HCT116 (cell line): ENCODE measurements around the gene RASGEF1C. TPM values are rescaled to one million over a fixed set of nuclear protein-coding genes. Genes with fewer than 3 reads are reported as not detected.

Experiments used
- ATAC-seq: fragments of 200-7000 bp; cut with Tn5 transposase; 2 replicates; pipeline ENCODE4 v1.9.1; 2020; ENCODE audit warnings: mild to moderate bottlenecking, moderate library complexity
- BruUV-seq: library from RNA; stranded (reverse); fragments of 400-500 nt; replicated peaks from 2 replicates; lab custom pipeline; 2021; lab: Mats Ljungman, UMichigan
- CTCF ChIA-PET: fragments of 300-600 bp; sonication (Branson Sonifier 250); formaldehyde crosslinking; loops from one replicate; lab custom pipeline; 2021; ENCODE audit warnings: antibody characterized with exemption; lab: Charles Lee
- POLR2A ChIA-PET: fragments of 300-600, 350-600 bp; sonication (Branson Sonifier 250); formaldehyde crosslinking; loops from one replicate; lab custom pipeline; 2021; ENCODE audit warnings: antibody characterized with exemption; lab: Charles Lee
- RAD21 ChIA-PET, 2 experiments: fragments of 300-600 bp; sonication (Branson Sonifier 250); formaldehyde crosslinking; loops; one replicate each; lab custom pipeline; 2023; ENCODE audit warnings: low total read pairs in 2 of 2; ENCODE audit not compliant: uncharacterized antibody in 2 of 2, unreplicated experiment in 2 of 2, low non-redundant PET in 1 of 2; lab: Charles Lee
- DNase-seq: peaks from one replicate; pipeline ENCODE4 v3.0.0-alpha.2; 2010; ENCODE audit warnings: low read depth, low spot score
- H2AFZ ChIP-seq: fragments of 200-600 bp; shearing (Covaris generic), sonication (generic); 2 replicates; pipeline ENCODE4 v1.6.1; 2017; ENCODE audit warnings: low read depth, mixed run types, mixed read lengths, antibody characterized with exemption, low read length; ENCODE audit not compliant: poor library complexity, severe bottlenecking
- H3K27ac ChIP-seq: 2 replicates; pipeline ENCODE4 v1.5.1; 2012; ENCODE audit warnings: low read depth, low read length
- H3K27me3 ChIP-seq: fragments of 200-600 bp; sonication (generic); 2 replicates; pipeline ENCODE4 v1.6.1; 2016; ENCODE audit warnings: mixed run types, low read length, mixed read lengths; ENCODE audit not compliant: insufficient read depth
- H3K36me3 ChIP-seq, 2 experiments: fragments of 200-500 bp in 1 of 2; fragments of 200-600 bp in 1 of 2; sonication (Bioruptor generic) in 1 of 2; sonication (generic) in 1 of 2; 2 replicates each; pipeline versions ENCODE4 v1.5.1 to v1.6.1; 2014 to 2016; ENCODE audit warnings: low read length in 2 of 2, inconsistent platforms in 1 of 2, mixed read lengths in 1 of 2, mixed run types in 1 of 2; ENCODE audit not compliant: insufficient read depth in 2 of 2, control insufficient read depth in 1 of 2
- H3K4me1 ChIP-seq, 2 experiments: fragments of 200-600 bp in 1 of 2; sonication (generic) in 1 of 2; 2 replicates each; pipeline versions ENCODE4 v1.5.1 to v1.6.1; 2012 to 2017; ENCODE audit warnings: low read length in 2 of 2, inconsistent platforms in 1 of 2, mild to moderate bottlenecking in 1 of 2, mixed read lengths in 1 of 2, mixed run types in 1 of 2, moderate library complexity in 1 of 2; ENCODE audit not compliant: insufficient read depth in 2 of 2, control insufficient read depth in 1 of 2
- H3K4me2 ChIP-seq: fragments of 200-600 bp; sonication (generic); 2 replicates; pipeline ENCODE4 v1.6.1; 2017; ENCODE audit warnings: mixed run types, low read length, mixed read lengths
- H3K4me3 ChIP-seq, 2 experiments: fragments of 200-600 bp in 1 of 2; sonication (generic) in 1 of 2; replicated peaks in 1 of 2; 2 replicates each; pipeline ENCODE4 v1.5.1; 2011 to 2016; ENCODE audit warnings: low read length in 2 of 2, control low read depth in 1 of 2, low read depth in 1 of 2, mild to moderate bottlenecking in 1 of 2, mixed read lengths in 1 of 2, mixed run types in 1 of 2
- H3K79me2 ChIP-seq: fragments of 200-600 bp; sonication (generic); 2 replicates; pipeline ENCODE4 v1.6.1; 2017; ENCODE audit warnings: mild to moderate bottlenecking, mixed run types, low read length, moderate library complexity, mixed read lengths; ENCODE audit not compliant: insufficient read depth
- H3K9ac ChIP-seq: fragments of 200-600 bp; sonication (generic); 2 replicates; pipeline ENCODE4 v1.6.1; 2016; ENCODE audit warnings: low read length, mixed read lengths
- H3K9me2 ChIP-seq: fragments of 200-600 bp; sonication (generic), shearing (Covaris generic); 2 replicates; pipeline ENCODE4 v1.6.1; 2017; ENCODE audit warnings: mixed run types, mild to moderate bottlenecking, moderate library complexity; ENCODE audit not compliant: insufficient read depth
- H3K9me3 ChIP-seq, 2 experiments: fragments of 200-500 bp in 1 of 2; fragments of 200-600 bp in 1 of 2; sonication (Bioruptor generic) in 1 of 2; sonication (generic) in 1 of 2; 2 replicates each; pipeline ENCODE4 v1.6.1; 2014 to 2017; ENCODE audit warnings: low read length in 2 of 2, mixed read lengths in 2 of 2, inconsistent platforms in 1 of 2, low read depth in 1 of 2, mild to moderate bottlenecking in 1 of 2, mixed run types in 1 of 2, moderate library complexity in 1 of 2; ENCODE audit not compliant: control insufficient read depth in 1 of 2, insufficient read depth in 1 of 2
- H4K20me1 ChIP-seq: fragments of 200-600 bp; sonication (generic), shearing (Covaris generic); 2 replicates; pipeline ENCODE4 v1.6.1; 2017; ENCODE audit warnings: mixed run types, mild to moderate bottlenecking, moderate library complexity; ENCODE audit not compliant: insufficient read depth
- CBX3 ChIP-seq: IDR thresholded peaks from 2 replicates; pipeline ENCODE4 v1.6.1; 2012; ENCODE audit warnings: low read depth
- CEBPB ChIP-seq: IDR thresholded peaks from 2 replicates; pipeline ENCODE4 v1.6.1; 2012; ENCODE audit warnings: low read depth
- EZH2 ChIP-seq: fragments of 200-600 bp; sonication (generic); IDR thresholded peaks from 2 replicates; pipeline ENCODE4 v1.6.1; 2017; ENCODE audit warnings: antibody characterized with exemption, mixed run types
- JUND ChIP-seq: IDR thresholded peaks from 2 replicates; pipeline ENCODE4 v1.6.1; 2012
- POLR2A ChIP-seq: IDR thresholded peaks from 2 replicates; pipeline ENCODE4 v1.7.0; 2011; ENCODE audit warnings: borderline replicate concordance; ENCODE audit not compliant: insufficient read depth, insufficient read length; ENCODE audit errors: extremely low read depth
- POLR2AphosphoS5 ChIP-seq: IDR thresholded peaks from 2 replicates; pipeline ENCODE4 v1.6.1; 2011; ENCODE audit warnings: mild to moderate bottlenecking, low read depth, low read length, moderate library complexity
- YY1 ChIP-seq: IDR thresholded peaks from 2 replicates; pipeline ENCODE4 v1.6.1; 2011; ENCODE audit warnings: low read length, low read depth, moderate library complexity, mild to moderate bottlenecking; ENCODE audit not compliant: insufficient replicate concordance; ENCODE audit errors: extremely low read depth
- ZNF274 ChIP-seq: fragments of 200-500 bp; sonication (Bioruptor generic); IDR thresholded peaks from 2 replicates; pipeline ENCODE4 v1.6.1; 2014; ENCODE audit warnings: mild to moderate bottlenecking, low read depth, low read length, inconsistent platforms
- intact Hi-C: fragments of 100-400 bp; cut with micrococcal nuclease; formaldehyde crosslinking; loops from 2 replicates; pipeline ENCODE4 v1.10.0; 2022
- total RNA-seq: library from RNA; stranded (reverse); gene quantifications from one replicate; pipeline ENCODE4 v1.2.1, GENCODE V29; 2021; ENCODE audit not compliant: unreplicated experiment
- TF ChIP-seq, protein P1 (sequence below): IDR thresholded peaks from 2 replicates; pipeline ENCODE4 v1.6.1; 2012
- TF ChIP-seq, protein P2 (sequence below): IDR thresholded peaks from 2 replicates; pipeline ENCODE4 v1.6.1; 2012
- TF ChIP-seq, protein P3 (sequence below): IDR thresholded peaks from 2 replicates; pipeline ENCODE4 v1.6.1; 2011; ENCODE audit warnings: mild to moderate bottlenecking, low read length, moderate library complexity; ENCODE audit not compliant: insufficient replicate concordance; ENCODE audit errors: extremely low read depth

Gene RASGEF1C
- total RNA-seq, 1 experiment from 2014 or later: 1.2 TPM

- ATAC-seq (no peak), DNase-seq (no peak)
- no peak for TF ChIP-seq POLR2A
- no peak for TF ChIP-seq YY1
- no peak for TF ChIP-seq EZH2
- TF ChIP-seq, protein P1, sequence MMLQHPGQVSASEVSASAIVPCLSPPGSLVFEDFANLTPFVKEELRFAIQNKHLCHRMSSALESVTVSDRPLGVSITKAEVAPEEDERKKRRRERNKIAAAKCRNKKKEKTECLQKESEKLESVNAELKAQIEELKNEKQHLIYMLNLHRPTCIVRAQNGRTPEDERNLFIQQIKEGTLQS: no peak
- TF ChIP-seq, protein P2, sequence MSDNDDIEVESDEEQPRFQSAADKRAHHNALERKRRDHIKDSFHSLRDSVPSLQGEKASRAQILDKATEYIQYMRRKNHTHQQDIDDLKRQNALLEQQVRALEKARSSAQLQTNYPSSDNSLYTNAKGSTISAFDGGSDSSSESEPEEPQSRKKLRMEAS: no peak
- no peak for TF ChIP-seq JUND
- no peak for TF ChIP-seq POLR2AphosphoS5
- no peak for TF ChIP-seq CEBPB
- TF ChIP-seq, protein P3, sequence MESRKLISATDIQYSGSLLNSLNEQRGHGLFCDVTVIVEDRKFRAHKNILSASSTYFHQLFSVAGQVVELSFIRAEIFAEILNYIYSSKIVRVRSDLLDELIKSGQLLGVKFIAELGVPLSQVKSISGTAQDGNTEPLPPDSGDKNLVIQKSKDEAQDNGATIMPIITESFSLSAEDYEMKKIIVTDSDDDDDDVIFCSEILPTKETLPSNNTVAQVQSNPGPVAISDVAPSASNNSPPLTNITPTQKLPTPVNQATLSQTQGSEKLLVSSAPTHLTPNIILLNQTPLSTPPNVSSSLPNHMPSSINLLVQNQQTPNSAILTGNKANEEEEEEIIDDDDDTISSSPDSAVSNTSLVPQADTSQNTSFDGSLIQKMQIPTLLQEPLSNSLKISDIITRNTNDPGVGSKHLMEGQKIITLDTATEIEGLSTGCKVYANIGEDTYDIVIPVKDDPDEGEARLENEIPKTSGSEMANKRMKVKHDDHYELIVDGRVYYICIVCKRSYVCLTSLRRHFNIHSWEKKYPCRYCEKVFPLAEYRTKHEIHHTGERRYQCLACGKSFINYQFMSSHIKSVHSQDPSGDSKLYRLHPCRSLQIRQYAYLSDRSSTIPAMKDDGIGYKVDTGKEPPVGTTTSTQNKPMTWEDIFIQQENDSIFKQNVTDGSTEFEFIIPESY: no peak
- TF ChIP-seq CBX3: no peak
- TF ChIP-seq ZNF274: no peak
- Histone ChIP-seq H3K36me3 (no peaks in the 10 kb centered on the region), H3K4me3 (no peak overlapping the region), H3K27ac (no peak overlapping the region), H2AFZ (no peak overlapping the region), H3K9me3 (no peaks in the 10 kb centered on the region), H3K27me3 (no peaks in the 10 kb centered on the region), H3K9ac (no peak overlapping the region), H3K79me2 (no peaks in the 10 kb centered on the region), H3K9me2 (no peaks in the 10 kb centered on the region), H3K4me2 (no peak overlapping the region), H3K4me1 (no peaks in the 10 kb centered on the region), H4K20me1 (no peaks in the 10 kb centered on the region)
- BruUV-seq: no TSS peak
- intact Hi-C loops: no loop called here
- ChIA-PET RAD21 (no interaction called here), CTCF (no interaction called here), POLR2A (no interaction called here)
Measured at GRCh38 chr5:180160789-180161188, 48.2 kb downstream of the RASGEF1C start.
